B cell (primary cell): ENCODE measurements around the gene OR2M2. TPM values are rescaled to one million over a fixed set of nuclear protein-coding genes. Genes with fewer than 3 reads are reported as not detected.

Source experiments
- ATAC-seq: fragments of 200-7000 bp; cut with Tn5 transposase; one replicate; pipeline ENCODE4 v1.10.0; 2021; ENCODE audit warnings: low read depth, mild to moderate bottlenecking, moderate number of reproducible peaks, moderate library complexity
- CTCF ChIA-PET: fragments of 350-600 bp; sonication (Branson Sonifier 250); formaldehyde crosslinking; loops from one replicate; lab custom pipeline; 2021; ENCODE audit warnings: antibody characterized with exemption, inconsistent platforms; lab: Charles Lee
- POLR2A ChIA-PET: fragments of 350-600 bp; sonication (Branson Sonifier 250); formaldehyde crosslinking; loops from one replicate; lab custom pipeline; 2021; ENCODE audit warnings: antibody characterized with exemption; lab: Charles Lee
- DNase-seq: peaks from one replicate; pipeline ENCODE4 v3.0.0; 2013
- H2AFZ ChIP-seq: 2 replicates; pipeline ENCODE4 v1.6.1; 2012; ENCODE audit warnings: mild to moderate bottlenecking, low read depth, low read length; ENCODE audit not compliant: insufficient read depth, poor library complexity, severe bottlenecking
- H3K27ac ChIP-seq, 2 donors: 1 replicate in 1 of 2; 2 replicates in 1 of 2; pipeline ENCODE4 v1.5.1; 2012 to 2013; ENCODE audit warnings: low read length in 2 of 2, mild to moderate bottlenecking in 2 of 2, moderate library complexity in 1 of 2
- H3K27me3 ChIP-seq, 4 experiments: fragments of 200-600 bp in 1 of 4; sonication (generic) in 1 of 4; replicated peaks in 1 of 4; 1 replicate in 2 of 4; 2 replicates in 2 of 4; pipeline versions ENCODE4 v1.6.1 to v1.7.0; 2013 to 2016; ENCODE audit warnings: low read length in 3 of 4, mild to moderate bottlenecking in 2 of 4, mixed read lengths in 1 of 4, moderate library complexity in 1 of 4; ENCODE audit not compliant: insufficient read depth in 4 of 4, control insufficient read depth in 3 of 4; ENCODE audit errors: control extremely low read depth in 1 of 4
- H3K36me3 ChIP-seq, 2 experiments: replicated peaks in 1 of 2; 1 replicate in 1 of 2; 2 replicates in 1 of 2; pipeline versions ENCODE4 v1.6.1 to v1.7.1; 2013; ENCODE audit warnings: low read length in 1 of 2; ENCODE audit not compliant: insufficient read depth in 2 of 2, control insufficient read depth in 1 of 2; ENCODE audit errors: control extremely low read depth in 1 of 2, extremely low read depth in 1 of 2
- H3K4me1 ChIP-seq, 2 donors: fragments of 200-600 bp in 1 of 2; sonication (generic) in 1 of 2; 1 replicate in 1 of 2; 2 replicates in 1 of 2; pipeline versions ENCODE4 v1.5.1 to v1.6.1; 2013 to 2017; ENCODE audit warnings: low read length in 2 of 2; ENCODE audit not compliant: control insufficient read depth in 2 of 2, insufficient read depth in 2 of 2
- H3K4me2 ChIP-seq: replicated peaks from 2 replicates; pipeline ENCODE3; 2012; ENCODE audit warnings: mild to moderate bottlenecking, low read depth, low read length; ENCODE audit not compliant: poor library complexity, severe bottlenecking
- H3K4me3 ChIP-seq, 5 experiments: fragments of 200-600 bp in 1 of 5; sonication (generic) in 1 of 5; 1 replicate in 3 of 5; 2 replicates in 2 of 5; pipeline versions ENCODE4 v1.5.1 to v1.7.0; 2011 to 2016; ENCODE audit warnings: low read length in 4 of 5, mild to moderate bottlenecking in 4 of 5, low read depth in 2 of 5, control low read depth in 1 of 5, moderate library complexity in 1 of 5; ENCODE audit not compliant: insufficient read depth in 1 of 5; ENCODE audit errors: control extremely low read depth in 1 of 5, extremely low read depth in 1 of 5
- H3K79me2 ChIP-seq: fragments of 200-600 bp; sonication (generic); one replicate; pipeline ENCODE4 v1.6.0; 2016; ENCODE audit warnings: low read length; ENCODE audit not compliant: control insufficient read depth, insufficient read depth
- H3K9ac ChIP-seq: fragments of 200-600 bp; sonication (generic); 2 replicates; pipeline ENCODE4 v1.6.1; 2017; ENCODE audit warnings: mild to moderate bottlenecking, low read length, moderate library complexity
- H3K9me3 ChIP-seq, 3 donors: one replicate each; pipeline versions ENCODE4 v1.6.1 to v1.7.1; 2013; ENCODE audit warnings: low read length in 2 of 3; ENCODE audit not compliant: control insufficient read depth in 2 of 3, insufficient read depth in 1 of 3; ENCODE audit errors: control extremely low read depth in 1 of 3
- H4K20me1 ChIP-seq: 2 replicates; pipeline ENCODE4 v1.6.0; 2012; ENCODE audit warnings: mild to moderate bottlenecking, low read length; ENCODE audit not compliant: insufficient read depth, control insufficient read depth, poor library complexity, severe bottlenecking
- H3K27ac Mint-ChIP-seq: one replicate; pipeline ENCODE4 v1.8.0; 2021; ENCODE audit warnings: mixed read lengths
- H3K27me3 Mint-ChIP-seq: one replicate; pipeline ENCODE4 v1.8.0; 2021; ENCODE audit warnings: mixed read lengths
- H3K4me1 Mint-ChIP-seq: one replicate; pipeline ENCODE4 v1.8.0; 2021; ENCODE audit warnings: mixed read lengths
- H3K4me3 Mint-ChIP-seq: one replicate; pipeline ENCODE4 v1.8.0; 2021; ENCODE audit warnings: mixed read lengths
- H3K9me3 Mint-ChIP-seq: one replicate; pipeline ENCODE4 v1.8.0; 2022; ENCODE audit warnings: mixed read lengths; ENCODE audit not compliant: insufficient read depth
- CTCF ChIP-seq: fragments of 200-600 bp; IDR thresholded peaks from one replicate; pipeline ENCODE4 v1.8.0; 2022; ENCODE audit warnings: antibody characterized with exemption, mild to moderate bottlenecking
- EZH2 ChIP-seq: IDR thresholded peaks from 2 replicates; pipeline ENCODE4 v1.6.1; 2012; ENCODE audit warnings: borderline replicate concordance, low read depth, mild to moderate bottlenecking, moderate library complexity, low read length; ENCODE audit not compliant: insufficient read depth, poor library complexity, severe bottlenecking
- WGBS: methylation state at CpG from one replicate; pipeline ENCODE4 v1.1.5; 2013; ENCODE audit warnings: missing lambda C conversion rate; ENCODE audit not compliant: insufficient coverage; 5-methylcytosine and 5-hydroxymethylcytosine counted together
- intact Hi-C: fragments of 100-400 bp; cut with micrococcal nuclease; formaldehyde crosslinking; loops from one replicate; pipeline ENCODE4 v1.10.0; 2022
- polyA plus RNA-seq: library from polyadenylated mRNA; depleted of rRNA; stranded (reverse); fragments of >200 nt; gene quantifications from 2 replicates; pipeline ENCODE4 v1.2.3, GENCODE V29; 2012
- total RNA-seq, 2 donors: library from RNA; stranded (reverse); fragments of 120-200 nt in 1 of 2; gene quantifications; 1 replicate in 1 of 2; 2 replicates in 1 of 2; pipeline versions ENCODE4 v1.2.3 to v1.2.4, GENCODE V29; 2013 to 2022

Gene OR2M2
- total and polyA plus RNA-seq, 2 donors (not counting 1 experiment from before 2014, with no cell fraction given): not detected

GRCh38 chr1:248187363-248187762, 12.7 kb downstream of the OR2M2 start:
- no peak for TF ChIP-seq CTCF
- no peak for TF ChIP-seq EZH2
- ChIA-PET CTCF (no interaction called here), POLR2A (no interaction called here)
- no peaks in the 10 kb centered on the region for H3K27me3 ChIP-seq
- H3K4me1 ChIP-seq: no peaks in the 10 kb centered on the region
- no peaks in the 10 kb centered on the region for H4K20me1 ChIP-seq
- H3K4me3 ChIP-seq: no peak overlapping the region
- DNase-seq (no peak), ATAC-seq (no peak)
- no peak overlapping the region for H3K9ac ChIP-seq
- peaks cover 0 to 4% (median 0%) of the 10 kb centered on the region in 3 donors for H3K9me3 ChIP-seq
- Mint-ChIP-seq H3K4me3 (no peak overlapping the region), H3K27me3 (no peaks in the 10 kb centered on the region), H3K9me3 (peaks cover 6% of the 10 kb centered on the region), H3K27ac (no peak overlapping the region), H3K4me1 (no peaks in the 10 kb centered on the region)
- H3K4me2 ChIP-seq: no peak overlapping the region
- 50% methylated on average over 2 of the region's 3 CpGs for WGBS
- H3K27ac ChIP-seq: no peak overlapping the region
- H2AFZ ChIP-seq: no peak overlapping the region
- intact Hi-C loops: no loop called here
- no peaks in the 10 kb centered on the region for H3K79me2 ChIP-seq
- H3K36me3 ChIP-seq: no peaks in the 10 kb centered on the region

GRCh38 chr1:248189026-248189425, 14.4 kb downstream of the OR2M2 start:
- Histone ChIP-seq H3K27me3 (no peaks in the 10 kb centered on the region), H3K9me3 (peaks cover 0 to 4% (median 4%) of the 10 kb centered on the region in 3 donors), H3K79me2 (no peaks in the 10 kb centered on the region), H3K4me1 (no peaks in the 10 kb centered on the region), H4K20me1 (no peaks in the 10 kb centered on the region), H3K9ac (no peak overlapping the region), H3K4me2 (no peak overlapping the region), H3K36me3 (no peaks in the 10 kb centered on the region), H3K27ac (no peak overlapping the region), H2AFZ (no peak overlapping the region), H3K4me3 (no peak overlapping the region)
- H3K27ac Mint-ChIP-seq: no peak overlapping the region
- no peak overlapping the region for H3K4me3 Mint-ChIP-seq
- ATAC-seq: no peak
- H3K9me3 Mint-ChIP-seq: peaks cover 6% of the 10 kb centered on the region
- TF ChIP-seq EZH2 (no peak), CTCF (no peak)
- H3K4me1 Mint-ChIP-seq: no peaks in the 10 kb centered on the region
- DNase-seq: no peak
- H3K27me3 Mint-ChIP-seq: no peaks in the 10 kb centered on the region
- CTCF ChIA-PET: no interaction called here
- POLR2A ChIA-PET: no interaction called here
- WGBS: 77% methylated on average over 10 of the region's 11 CpGs
- intact Hi-C loops: no loop called here
